IPS-18a (cell line): ENCODE results near the gene OR51L1.

Source experiments
- H3K27ac ChIP-seq: one replicate; pipeline ENCODE4 v1.5.1; 2013; ENCODE audit warnings: low read length
- H3K27me3 ChIP-seq: one replicate; pipeline ENCODE4 v1.6.1; 2013; ENCODE audit warnings: mild to moderate bottlenecking, low read length; ENCODE audit not compliant: control insufficient read depth, insufficient read depth
- H3K36me3 ChIP-seq: one replicate; pipeline ENCODE4 v1.6.1; 2013; ENCODE audit warnings: low read depth, low read length; ENCODE audit not compliant: control insufficient read depth
- H3K4me1 ChIP-seq: one replicate; pipeline ENCODE4 v1.6.1; 2013; ENCODE audit warnings: low read depth, low read length; ENCODE audit not compliant: control insufficient read depth
- H3K4me3 ChIP-seq: one replicate; pipeline ENCODE4 v1.5.1; 2013; ENCODE audit warnings: low read length
- H3K9ac ChIP-seq: one replicate; pipeline ENCODE4 v1.6.1; 2013; ENCODE audit warnings: mild to moderate bottlenecking, low read length, moderate library complexity
- H3K9me3 ChIP-seq: one replicate; pipeline ENCODE4 v1.6.1; 2013; ENCODE audit warnings: low read depth, low read length; ENCODE audit not compliant: control insufficient read depth

The OR51L1 gene

DNA sequence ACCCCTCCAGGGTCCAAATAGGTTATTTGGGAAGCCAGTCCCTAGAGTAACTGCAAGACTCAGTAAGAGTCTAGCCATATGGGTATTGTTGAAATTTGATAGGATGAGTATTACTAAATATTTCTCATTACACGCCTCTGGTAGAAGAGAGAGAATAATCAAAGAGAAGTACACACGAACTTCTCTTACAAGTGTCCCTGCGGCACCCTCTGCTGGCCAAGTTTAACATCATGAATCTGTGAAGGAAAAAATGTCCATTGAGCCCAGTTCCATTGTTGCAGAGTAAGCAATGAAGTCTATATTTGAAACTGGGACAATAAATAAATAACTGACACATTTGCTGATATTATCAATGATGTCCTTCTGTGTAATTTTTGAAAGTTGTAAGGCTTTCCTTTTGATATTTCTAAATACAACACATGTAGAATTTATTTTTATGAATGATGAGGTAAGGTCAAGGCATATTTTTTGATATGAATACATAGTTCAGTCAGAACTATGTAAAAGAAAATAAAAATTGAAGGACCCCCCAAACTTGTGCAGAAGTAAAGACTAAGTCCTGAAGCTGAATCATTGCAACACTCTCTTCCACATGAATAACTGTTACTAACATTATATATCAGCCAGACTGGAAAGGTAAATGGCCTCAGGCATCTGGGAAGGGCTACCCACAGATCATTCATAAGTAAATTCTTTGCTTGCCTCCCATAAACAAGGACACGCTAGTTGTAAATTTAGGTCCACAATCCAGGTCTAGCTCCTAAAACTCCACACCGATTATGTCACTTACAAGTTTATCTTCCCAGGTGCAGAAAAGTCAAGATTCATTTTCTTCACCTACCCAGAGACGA is 10.0 kb downstream of the OR51L1 start:
- Histone ChIP-seq H3K4me3 (no peak overlapping the region), H3K27me3 (no peaks in the 10 kb centered on the region), H3K27ac (no peak overlapping the region), H3K9me3 (no peaks in the 10 kb centered on the region), H3K4me1 (no peaks in the 10 kb centered on the region), H3K36me3 (no peaks in the 10 kb centered on the region), H3K9ac (no peak overlapping the region)

DNA sequence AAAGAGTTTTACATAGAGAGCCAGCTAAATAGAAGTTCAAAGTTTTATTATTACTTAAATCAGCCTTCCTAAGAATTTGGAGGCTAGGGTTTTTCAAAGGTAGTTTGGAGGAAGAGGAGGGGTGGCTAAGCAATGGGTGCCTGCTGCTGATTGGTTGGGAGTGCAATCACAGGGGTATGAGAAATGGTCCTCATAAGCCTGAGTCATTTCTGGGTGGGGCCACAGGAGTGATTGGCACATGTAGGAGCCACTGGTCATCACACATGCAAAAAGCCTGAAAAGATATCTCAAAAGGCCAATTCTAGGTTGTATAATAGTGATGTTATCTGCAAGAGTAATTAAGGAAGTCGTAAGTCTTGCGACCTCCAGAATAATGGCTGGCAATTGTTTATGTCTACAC is 12.9 kb downstream of the OR51L1 start:
- Histone ChIP-seq H3K9ac (no peak overlapping the region), H3K36me3 (no peaks in the 10 kb centered on the region), H3K9me3 (no peaks in the 10 kb centered on the region), H3K4me3 (no peak overlapping the region), H3K4me1 (no peaks in the 10 kb centered on the region), H3K27me3 (no peaks in the 10 kb centered on the region), H3K27ac (no peak overlapping the region)

DNA sequence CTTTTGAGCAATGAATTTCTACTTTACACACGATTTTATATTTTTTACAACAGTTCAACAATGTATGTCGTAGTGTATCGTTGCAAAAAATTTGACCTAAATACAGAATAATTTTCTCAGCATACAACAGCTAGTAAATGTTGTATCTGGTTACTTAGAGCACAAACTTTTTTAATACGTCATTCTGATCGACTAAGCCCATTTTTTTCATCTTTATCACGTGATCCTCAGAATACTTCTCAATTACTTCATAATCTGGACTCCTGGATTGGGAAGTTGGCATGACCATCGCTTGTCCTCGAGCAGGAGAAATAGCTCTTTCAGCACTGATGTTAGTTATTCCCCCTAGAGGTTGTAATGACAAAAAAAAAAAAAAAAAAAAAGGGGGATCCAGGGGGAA is 16.6 kb downstream of the OR51L1 start:
- Histone ChIP-seq H3K4me1 (no peaks in the 10 kb centered on the region), H3K27me3 (no peaks in the 10 kb centered on the region), H3K4me3 (no peak overlapping the region), H3K27ac (no peak overlapping the region), H3K9ac (no peak overlapping the region), H3K9me3 (no peaks in the 10 kb centered on the region), H3K36me3 (no peaks in the 10 kb centered on the region)

DNA sequence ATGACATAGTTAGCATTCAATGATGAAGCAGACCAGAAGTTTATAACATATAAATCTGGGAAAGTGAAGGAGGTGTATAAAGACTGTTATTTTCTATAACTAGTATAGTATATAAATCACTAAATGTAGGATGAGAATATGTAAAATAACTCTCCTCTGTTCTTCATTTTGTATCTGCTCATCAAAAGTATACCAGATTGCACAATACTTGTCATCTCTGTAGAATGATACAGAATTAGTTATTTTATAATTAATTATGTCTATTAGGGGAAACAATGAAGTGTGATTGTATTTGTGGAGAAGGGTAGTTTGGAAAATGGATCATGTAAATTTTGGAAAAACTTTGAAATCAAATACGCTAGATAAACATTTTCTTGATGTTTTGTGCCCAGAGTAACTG is 18.4 kb downstream of the OR51L1 start:
- Histone ChIP-seq H3K27ac (no peak overlapping the region), H3K4me3 (no peak overlapping the region), H3K4me1 (no peaks in the 10 kb centered on the region), H3K9me3 (no peaks in the 10 kb centered on the region), H3K9ac (no peak overlapping the region), H3K27me3 (no peaks in the 10 kb centered on the region), H3K36me3 (no peaks in the 10 kb centered on the region)

DNA sequence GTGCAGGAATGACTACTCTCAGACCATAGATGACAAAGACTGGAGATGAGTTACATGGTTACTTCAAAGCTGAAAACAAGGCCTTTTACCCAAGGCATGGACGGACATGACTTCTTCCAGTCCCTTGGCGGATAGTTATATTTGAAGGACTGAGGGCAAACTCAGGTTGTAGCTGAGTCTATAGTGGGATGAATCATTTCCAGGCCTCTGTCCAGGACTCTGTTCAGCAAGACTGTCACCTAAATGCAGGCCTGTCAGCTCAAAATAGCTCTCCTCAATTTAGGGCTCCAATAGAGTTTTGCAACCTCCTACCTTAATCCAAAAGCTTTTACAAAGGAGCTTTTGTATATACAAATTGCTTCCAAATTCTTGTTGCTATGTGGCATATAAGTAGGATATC is 27.3 kb downstream of the OR51L1 start:
- H3K27me3 ChIP-seq, result no peaks in the 10 kb centered on the region
- no peaks in the 10 kb centered on the region for H3K36me3 ChIP-seq
- H3K4me1 ChIP-seq, result no peaks in the 10 kb centered on the region
- H3K27ac ChIP-seq, result no peak overlapping the region
- no peaks in the 10 kb centered on the region for H3K9me3 ChIP-seq
- no peak overlapping the region for H3K9ac ChIP-seq
- no peak overlapping the region for H3K4me3 ChIP-seq

DNA sequence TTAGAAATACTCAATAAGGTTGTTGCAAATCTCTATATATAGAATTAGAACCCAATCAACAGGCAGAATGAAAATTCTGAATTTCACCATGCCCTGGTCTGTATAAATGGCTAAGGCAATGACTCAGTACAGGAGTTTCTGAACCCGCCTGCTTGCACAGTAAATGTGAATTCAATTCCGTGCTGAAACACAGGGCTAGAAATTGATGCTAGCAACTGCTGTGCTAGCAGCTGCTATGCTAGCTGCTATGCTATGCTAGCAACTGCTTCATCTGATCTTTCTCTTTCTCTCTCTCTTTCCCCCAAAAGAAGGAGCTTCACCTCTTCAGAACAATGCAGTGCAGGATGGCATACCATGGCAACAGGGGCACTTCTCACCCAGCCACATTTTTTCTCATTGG is 42.0 kb downstream of the OR51L1 start:
- H3K36me3 ChIP-seq, result no peaks in the 10 kb centered on the region
- H3K9me3 ChIP-seq, result no peaks in the 10 kb centered on the region
- no peak overlapping the region for H3K27ac ChIP-seq
- no peak overlapping the region for H3K4me3 ChIP-seq
- no peaks in the 10 kb centered on the region for H3K4me1 ChIP-seq
- no peaks in the 10 kb centered on the region for H3K27me3 ChIP-seq
- H3K9ac ChIP-seq, result no peak overlapping the region

DNA sequence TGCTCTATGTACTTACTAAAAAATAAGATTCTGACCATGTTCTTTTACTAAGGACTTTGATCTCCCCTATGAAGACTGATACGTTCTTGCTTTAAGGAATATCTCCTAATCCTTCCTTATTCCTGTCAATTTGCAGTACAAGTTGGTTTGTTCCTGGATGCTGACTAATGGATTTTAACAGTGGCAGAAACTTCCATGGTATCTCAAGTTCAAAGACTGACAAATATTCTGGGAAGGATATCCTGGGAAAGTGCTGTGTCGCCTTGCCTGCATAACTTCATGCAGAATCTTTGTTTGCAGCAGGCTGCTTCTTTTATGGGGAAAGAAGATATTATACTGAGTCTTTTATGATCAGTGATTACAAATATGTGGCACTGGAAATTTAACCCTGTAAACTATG is 43.3 kb downstream of the OR51L1 start:
- Histone ChIP-seq H3K36me3 (no peaks in the 10 kb centered on the region), H3K4me3 (no peak overlapping the region), H3K27me3 (no peaks in the 10 kb centered on the region), H3K9ac (no peak overlapping the region), H3K9me3 (no peaks in the 10 kb centered on the region), H3K4me1 (no peaks in the 10 kb centered on the region), H3K27ac (no peak overlapping the region)

DNA sequence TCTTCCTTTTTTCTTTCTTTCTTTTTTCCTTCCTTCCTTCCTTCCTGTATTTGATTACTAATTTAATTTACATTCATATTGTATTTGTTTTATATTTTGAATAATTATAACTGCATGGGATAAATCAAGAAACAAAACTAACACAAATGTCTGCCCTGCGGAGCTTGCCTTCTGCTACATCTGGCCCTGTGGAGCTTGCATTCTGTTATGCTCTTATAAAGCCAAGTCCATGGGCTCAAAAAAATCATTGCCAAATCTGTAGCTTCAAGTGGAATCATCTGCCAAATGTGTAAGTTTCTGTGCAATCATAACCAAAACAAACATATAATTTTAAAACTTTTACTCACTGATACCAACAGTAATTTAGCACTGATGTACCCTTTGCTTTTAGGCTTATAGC is 43.7 kb downstream of the OR51L1 start:
- H3K36me3 ChIP-seq, result no peaks in the 10 kb centered on the region
- no peak overlapping the region for H3K9ac ChIP-seq
- H3K4me1 ChIP-seq, result no peaks in the 10 kb centered on the region
- no peaks in the 10 kb centered on the region for H3K9me3 ChIP-seq
- H3K27me3 ChIP-seq, result no peaks in the 10 kb centered on the region
- no peak overlapping the region for H3K4me3 ChIP-seq
- H3K27ac ChIP-seq, result no peak overlapping the region

DNA sequence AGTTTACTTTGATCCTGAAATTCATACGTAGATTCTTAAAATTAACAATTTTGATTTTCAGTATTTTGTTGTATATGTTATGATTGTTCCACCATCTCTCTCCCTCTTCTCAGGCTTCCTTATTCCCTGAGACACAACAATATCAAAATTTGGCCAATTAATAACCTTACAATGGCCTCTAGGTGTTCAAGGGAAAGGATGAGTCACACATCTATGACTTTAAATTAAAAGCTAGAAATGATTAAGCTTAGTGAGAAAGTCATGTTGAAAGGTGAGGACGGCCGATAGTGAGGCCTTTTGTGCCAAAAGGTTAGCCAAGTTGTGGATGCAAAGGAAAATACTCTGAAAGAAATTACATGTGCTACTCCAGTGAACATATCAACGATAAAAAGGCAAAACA is 46.2 kb downstream of the OR51L1 start:
- Histone ChIP-seq H3K27ac (no peak overlapping the region), H3K4me1 (no peaks in the 10 kb centered on the region), H3K9me3 (no peaks in the 10 kb centered on the region), H3K27me3 (no peaks in the 10 kb centered on the region), H3K36me3 (no peaks in the 10 kb centered on the region), H3K4me3 (no peak overlapping the region), H3K9ac (no peak overlapping the region)

DNA sequence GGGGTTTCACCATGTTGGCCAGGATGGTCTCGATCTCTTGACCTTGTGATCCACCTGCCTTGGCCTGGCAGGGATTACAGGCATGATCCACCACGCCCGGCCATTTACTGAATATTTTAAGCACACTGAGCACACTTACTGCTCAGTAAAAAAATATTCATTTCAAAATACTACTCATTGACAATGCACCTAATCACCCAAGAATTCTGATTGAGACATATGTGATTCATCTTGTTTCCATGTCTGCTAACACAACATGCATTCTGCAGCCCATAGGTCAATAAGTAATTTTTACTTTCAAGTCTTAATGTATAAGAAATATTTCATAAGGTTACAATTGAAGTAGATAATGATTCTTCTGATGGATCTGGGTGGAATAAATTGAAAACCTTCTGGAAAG is 47.4 kb downstream of the OR51L1 start:
- Histone ChIP-seq H3K9ac (no peak overlapping the region), H3K36me3 (no peaks in the 10 kb centered on the region), H3K9me3 (no peaks in the 10 kb centered on the region), H3K4me1 (no peaks in the 10 kb centered on the region), H3K4me3 (no peak overlapping the region), H3K27ac (no peak overlapping the region), H3K27me3 (no peaks in the 10 kb centered on the region)

DNA sequence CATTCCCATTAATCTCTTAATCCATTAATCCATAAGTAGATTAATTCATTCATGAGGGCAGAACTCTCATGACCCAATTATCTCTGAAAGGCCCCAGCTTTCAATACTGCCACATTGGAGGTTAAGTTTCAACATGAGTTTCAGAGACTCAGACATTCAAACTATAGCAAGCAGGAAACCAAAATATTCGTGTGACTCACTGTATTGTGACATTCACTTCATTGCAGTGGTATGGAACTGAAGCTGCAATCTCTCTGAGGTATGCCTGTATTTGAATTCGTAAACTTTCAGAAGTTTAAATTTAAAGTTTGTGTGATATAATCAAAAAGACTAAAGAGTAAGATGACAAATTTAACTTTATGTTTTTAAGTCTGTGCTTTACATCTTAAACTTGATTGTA is 48.7 kb downstream of the OR51L1 start:
- Histone ChIP-seq H3K27me3 (no peaks in the 10 kb centered on the region), H3K4me3 (no peak overlapping the region), H3K4me1 (no peaks in the 10 kb centered on the region), H3K36me3 (no peaks in the 10 kb centered on the region), H3K9ac (no peak overlapping the region), H3K9me3 (no peaks in the 10 kb centered on the region), H3K27ac (no peak overlapping the region)

DNA sequence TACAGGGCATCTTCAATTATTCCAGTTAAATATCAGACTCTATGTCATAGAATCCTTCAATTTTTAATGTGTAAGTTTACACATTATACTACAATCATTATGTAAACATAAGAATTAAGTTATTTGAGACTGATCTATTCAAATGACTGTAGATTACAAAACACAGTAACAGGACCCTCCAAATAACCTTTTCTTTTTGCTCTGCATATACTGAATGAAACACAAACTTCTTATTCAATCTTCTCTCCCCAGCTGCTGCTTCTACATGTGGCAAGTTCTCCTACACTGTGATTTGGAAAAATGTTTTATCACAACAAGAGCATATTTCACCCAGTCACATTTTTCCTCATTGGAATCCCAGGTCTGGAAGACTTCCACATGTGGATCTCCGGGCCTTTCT is 51.6 kb downstream of the OR51L1 start, which contains the start of gene OR52J3:
OR52J3 (plus strand) TSS at position 301 of the 400 bp plus-strand sequence; CDS start at position 301, 0 bp downstream.
- H3K36me3 ChIP-seq, result no peaks in the 10 kb centered on the region
- H3K27me3 ChIP-seq, result no peaks in the 10 kb centered on the region
- no peak within 1 kb of the TSS for H3K27ac ChIP-seq
- H3K9me3 ChIP-seq, result no peaks in the 10 kb centered on the region
- no peak within 1 kb of the TSS for H3K4me3 ChIP-seq
- no peaks in the 10 kb centered on the region for H3K4me1 ChIP-seq
- no peak within 1 kb of the TSS for H3K9ac ChIP-seq
